ENCODE measurements around the gene ANO7. TPM values are rescaled to one million over a fixed set of nuclear protein-coding genes. Genes with fewer than 3 reads are reported as not detected.

Gene ANO7
- total and polyA plus RNA-seq, 2 of the 13 experiments (the other 11 are each of a cell fraction or from before 2014, with no cell fraction given) = 4.1 to 4.9 TPM

GRCh38 chr2:241224018-241224850, 35.8 kb downstream of the ANO7 start (continued):
- TF ChIP-seq ZNF646 (CRISPR knock-in tag; IDR thresholded peaks at IDR 0.05) (peak; percentile 28; the same call in 1 of the 2 replicates), ZNF496 (CRISPR knock-in tag; IDR thresholded peaks at IDR 0.05; ENCODE audit: insufficient replicate concordance) (no peak), MTF2 (CRISPR knock-in tag; IDR thresholded peaks at IDR 0.05; ENCODE audit: borderline replicate concordance) (0 out of 2 replicates have a peak, but pooled peaks have one; percentile 51), MIER2 (CRISPR knock-in tag; IDR thresholded peaks at IDR 0.05) (no peak), ZNF773 (CRISPR knock-in tag; IDR thresholded peaks at IDR 0.05; ENCODE audit: borderline replicate concordance) (no peak), ZNF564 (CRISPR knock-in tag; IDR thresholded peaks at IDR 0.05) (no peak), ZNF558 (CRISPR knock-in tag; IDR thresholded peaks at IDR 0.05; ENCODE audit: borderline replicate concordance) (peak; percentile 96; the same call in 1 of the 2 replicates), ZIK1 (CRISPR knock-in tag; IDR thresholded peaks at IDR 0.05; ENCODE audit: borderline replicate concordance, low read depth) (no peak; the same call in 1 of the 2 replicates), ZNF772 (CRISPR knock-in tag; IDR thresholded peaks at IDR 0.05) (peak; percentile 76; the same call in 1 of the 2 replicates), PAWR (CRISPR knock-in tag; IDR thresholded peaks at IDR 0.05; ENCODE audit: borderline replicate concordance) (no peak; the same call in 1 of the 2 replicates), CHD2 (IDR thresholded peaks at IDR 0.05; ENCODE audit: low read depth, low read length) (no peak), BHLHE40 (IDR thresholded peaks at IDR 0.05; ENCODE audit: low read length) (no peak), ZMYM4 (CRISPR knock-in tag; IDR thresholded peaks at IDR 0.05) (peak; percentile 42; the same call in 1 of the 2 replicates), CBX2 (IDR thresholded peaks at IDR 0.05; ENCODE audit: low read depth, low read length) (no peak), CBX2 (CRISPR knock-in tag; IDR thresholded peaks at IDR 0.05; ENCODE audit: low read depth) (no peak), ZNF20 (CRISPR knock-in tag; IDR thresholded peaks at IDR 0.05) (no peak), SP2 (CRISPR knock-in tag; IDR thresholded peaks at IDR 0.05) (no peak), ATF1 (CRISPR knock-in tag; IDR thresholded peaks at IDR 0.05) (no peak), MTA3 (CRISPR knock-in tag; IDR thresholded peaks at IDR 0.05) (no peak)
- TF ChIP-seq, protein P1, sequence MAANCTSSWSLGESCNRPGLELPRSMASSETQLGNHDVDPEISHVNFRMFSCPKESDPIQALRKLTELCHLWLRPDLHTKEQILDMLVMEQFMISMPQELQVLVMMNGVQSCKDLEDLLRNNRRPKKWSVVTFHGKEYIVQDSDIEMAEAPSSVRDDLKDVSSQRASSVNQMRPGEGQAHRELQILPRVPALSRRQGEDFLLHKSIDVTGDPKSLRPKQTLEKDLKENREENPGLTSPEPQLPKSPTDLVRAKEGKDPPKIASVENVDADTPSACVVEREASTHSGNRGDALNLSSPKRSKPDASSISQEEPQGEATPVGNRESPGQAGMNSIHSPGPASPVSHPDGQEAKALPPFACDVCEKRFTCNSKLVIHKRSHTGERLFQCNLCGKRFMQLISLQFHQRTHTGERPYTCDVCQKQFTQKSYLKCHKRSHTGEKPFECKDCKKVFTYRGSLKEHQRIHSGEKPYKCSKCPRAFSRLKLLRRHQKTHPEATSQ (CRISPR knock-in tag; IDR thresholded peaks at IDR 0.05; ENCODE audit: borderline replicate concordance) = peak; percentile 64
